IMR-90 (cell line): ENCODE results near the gene CBX6. TPM values are rescaled to one million over a fixed set of nuclear protein-coding genes. Genes with fewer than 3 reads are reported as not detected.
"Not testable (repeated sequence)": the region's sequence is repeated elsewhere in the genome, so short reads cannot be mapped to it uniquely, and the experiment has no call there.

Source experiments
- ATAC-seq: fragments of 200-7000 bp; cut with Tn5 transposase; 2 replicates; pipeline ENCODE4 v1.9.1; 2020; ENCODE audit warnings: low read depth, mild to moderate bottlenecking, moderate library complexity
- BruUV-seq: library from RNA; stranded (reverse); fragments of 400-500 nt; replicated peaks from 2 replicates; lab custom pipeline; 2021; lab: Mats Ljungman, UMichigan
- CTCF ChIA-PET: fragments of 300-600 bp; formaldehyde crosslinking; extraction: SDS; loops from one replicate; lab custom pipeline; 2021; ENCODE audit warnings: antibody characterized with exemption; lab: Yijun Ruan, JAX
- POLR2A ChIA-PET: fragments of 300-600 bp; sonication (Branson Sonifier 250); formaldehyde crosslinking; loops from one replicate; lab custom pipeline; 2022; ENCODE audit warnings: antibody characterized with exemption; ENCODE audit not compliant: unreplicated experiment; lab: Charles Lee
- DNase-seq: peaks from one replicate; pipeline ENCODE4 v3.0.0; 2013
- H2AFZ ChIP-seq: replicated peaks from 2 replicates; pipeline ENCODE3; 2013; ENCODE audit warnings: low read length, mild to moderate bottlenecking; ENCODE audit not compliant: poor library complexity
- H2AK5ac ChIP-seq: 2 replicates; pipeline ENCODE4 v1.6.1; 2013; ENCODE audit warnings: low read depth, low read length, inconsistent platforms
- H2AK9ac ChIP-seq: replicated peaks from 2 replicates; pipeline ENCODE3; 2013; ENCODE audit warnings: mild to moderate bottlenecking, low read depth, low read length, moderate library complexity; ENCODE audit not compliant: poor library complexity
- H2BK120ac ChIP-seq: 2 replicates; pipeline ENCODE4 v1.6.1; 2013; ENCODE audit warnings: low read depth, low read length, inconsistent platforms
- H2BK15ac ChIP-seq: 3 replicates; pipeline ENCODE4 v1.6.1; 2013; ENCODE audit warnings: low read depth, low read length, inconsistent platforms
- H2BK20ac ChIP-seq: 2 replicates; pipeline ENCODE4 v1.6.1; 2013; ENCODE audit warnings: low read depth, mild to moderate bottlenecking, inconsistent platforms, low read length, moderate library complexity
- H2BK5ac ChIP-seq: 2 replicates; pipeline ENCODE4 v1.6.1; 2013; ENCODE audit warnings: mild to moderate bottlenecking, low read depth, low read length, inconsistent platforms; ENCODE audit not compliant: poor library complexity, severe bottlenecking
- H3K14ac ChIP-seq: replicated peaks from 2 replicates; pipeline ENCODE4 v1.6.1; 2013; ENCODE audit warnings: low read depth, low read length, inconsistent platforms
- H3K18ac ChIP-seq: 2 replicates; pipeline ENCODE4 v1.6.1; 2013; ENCODE audit warnings: low read depth, low read length, control low read depth
- H3K23ac ChIP-seq: 2 replicates; pipeline ENCODE4 v1.6.1; 2013; ENCODE audit warnings: low read depth, low read length, inconsistent platforms
- H3K27ac ChIP-seq: 2 replicates; pipeline ENCODE4 v1.5.1; 2013; ENCODE audit warnings: mild to moderate bottlenecking, control low read depth, low read length; ENCODE audit not compliant: insufficient read depth
- H3K27me3 ChIP-seq: 2 replicates; pipeline ENCODE4 v1.6.1; 2013; ENCODE audit warnings: low read length; ENCODE audit not compliant: control insufficient read depth, insufficient read depth
- H3K36me3 ChIP-seq: 2 replicates; pipeline ENCODE4 v1.6.1; 2013; ENCODE audit warnings: low read length, mixed read lengths; ENCODE audit not compliant: control insufficient read depth, insufficient read depth
- H3K4ac ChIP-seq: 2 replicates; pipeline ENCODE4 v1.6.1; 2013; ENCODE audit warnings: low read depth, low read length, inconsistent platforms
- H3K4me1 ChIP-seq: 2 replicates; pipeline ENCODE4 v1.6.1; 2013; ENCODE audit warnings: low read length, mixed read lengths; ENCODE audit not compliant: control insufficient read depth, insufficient read depth
- H3K4me2 ChIP-seq: 2 replicates; pipeline ENCODE4 v1.6.1; 2013; ENCODE audit warnings: low read depth, mild to moderate bottlenecking, control low read depth, low read length, moderate library complexity
- H3K4me3 ChIP-seq: 2 replicates; pipeline ENCODE4 v1.5.1; 2013; ENCODE audit warnings: low read depth, mild to moderate bottlenecking, control low read depth, low read length, moderate library complexity; ENCODE audit not compliant: insufficient read depth
- H3K56ac ChIP-seq: 2 replicates; pipeline ENCODE4 v1.6.1; 2013; ENCODE audit warnings: low read length, inconsistent platforms; ENCODE audit not compliant: insufficient read depth; ENCODE audit errors: extremely low read depth
- H3K79me1 ChIP-seq, 2 experiments: 2 replicates each; pipeline ENCODE4 v1.6.1; 2013; ENCODE audit warnings: low read length in 2 of 2, inconsistent platforms in 1 of 2, low read depth in 1 of 2
- H3K9ac ChIP-seq: 2 replicates; pipeline ENCODE4 v1.6.1; 2013; ENCODE audit warnings: low read depth, low read length, control low read depth
- H3K9me1 ChIP-seq: 2 replicates; pipeline ENCODE4 v1.6.1; 2013; ENCODE audit warnings: low read length, inconsistent platforms; ENCODE audit not compliant: insufficient read depth
- H3K9me3 ChIP-seq: 2 replicates; pipeline ENCODE4 v1.6.1; 2013; ENCODE audit warnings: low read length; ENCODE audit not compliant: control insufficient read depth, insufficient read depth
- H4K20me1 ChIP-seq: 2 replicates; pipeline ENCODE4 v1.6.1; 2013; ENCODE audit warnings: low read length, inconsistent platforms; ENCODE audit not compliant: insufficient read depth
- H4K5ac ChIP-seq: 2 replicates; pipeline ENCODE4 v1.6.1; 2013; ENCODE audit warnings: mild to moderate bottlenecking, low read depth, low read length, control low read depth
- H4K8ac ChIP-seq, 2 experiments: 2 replicates each; pipeline ENCODE4 v1.6.1; 2013; ENCODE audit warnings: low read depth in 2 of 2, low read length in 2 of 2, control low read depth in 1 of 2, inconsistent platforms in 1 of 2
- H4K91ac ChIP-seq: 2 replicates; pipeline ENCODE4 v1.6.1; 2013; ENCODE audit warnings: low read depth, low read length, inconsistent platforms; ENCODE audit not compliant: insufficient read depth
- MAZ ChIP-seq: IDR thresholded peaks from 2 replicates; pipeline ENCODE4 v1.6.1; 2012; ENCODE audit warnings: low read depth, mild to moderate bottlenecking, low read length, improper control_type of control experiment, moderate library complexity, borderline replicate concordance
- SMC3 ChIP-seq: fragments of 150-350 bp; IDR thresholded peaks from 2 replicates; pipeline ENCODE4 v1.6.1; 2016; ENCODE audit warnings: low read depth, mild to moderate bottlenecking, antibody characterized with exemption, low read length, moderate library complexity
- WGBS, 2 experiments: methylation state at CpG; one replicate each; pipeline versions ENCODE4 v1.1.5 to v1.1.7; 2013; ENCODE audit warnings: missing lambda C conversion rate in 2 of 2; ENCODE audit not compliant: insufficient read length in 1 of 2; ENCODE audit errors: extremely low coverage in 2 of 2; 5-methylcytosine and 5-hydroxymethylcytosine counted together
- dilution Hi-C: fragments of 300-500 bp; cut with HindIII; formaldehyde crosslinking; loops from one replicate; pipeline ENCODE4 v1.14.3; 2018; ENCODE audit warnings: low sequenced_read_pairs; ENCODE audit not compliant: unreplicated experiment
- in situ Hi-C: fragments of 300-500 bp; cut with MboI; formaldehyde crosslinking; loops from 3 replicates; pipeline ENCODE4 v1.14.3; 2019; ENCODE audit warnings: low sequenced_read_pairs, inconsistent platforms, mixed read lengths
- intact Hi-C: fragments of 100-400 bp; cut with micrococcal nuclease; formaldehyde crosslinking; loops from 2 replicates; pipeline ENCODE4 v1.10.0; 2022
- polyA plus RNA-seq, 3 experiments: library from polyadenylated mRNA; depleted of rRNA; stranded (reverse); fragments of >200 nt; gene quantifications; 2 replicates each; pipeline ENCODE4 v1.2.3, GENCODE V29; 2012; ENCODE audit warnings: low replicate concordance in 1 of 3
- total RNA-seq: library from RNA; depleted of rRNA; stranded (reverse); fragments of >200 nt; gene quantifications from 2 replicates; pipeline ENCODE4 v1.2.3, GENCODE V29; 2012

CBX6 gene
- total and polyA plus RNA-seq, 2 of the 4 experiments (the other 2 are of a cell fraction): 15.2 to 19.0 TPM

- TF ChIP-seq SMC3: no peak
Measured at GRCh38 chr22:38859581-38860282, 12.3 kb downstream of the CBX6 start (continued).

DNA sequence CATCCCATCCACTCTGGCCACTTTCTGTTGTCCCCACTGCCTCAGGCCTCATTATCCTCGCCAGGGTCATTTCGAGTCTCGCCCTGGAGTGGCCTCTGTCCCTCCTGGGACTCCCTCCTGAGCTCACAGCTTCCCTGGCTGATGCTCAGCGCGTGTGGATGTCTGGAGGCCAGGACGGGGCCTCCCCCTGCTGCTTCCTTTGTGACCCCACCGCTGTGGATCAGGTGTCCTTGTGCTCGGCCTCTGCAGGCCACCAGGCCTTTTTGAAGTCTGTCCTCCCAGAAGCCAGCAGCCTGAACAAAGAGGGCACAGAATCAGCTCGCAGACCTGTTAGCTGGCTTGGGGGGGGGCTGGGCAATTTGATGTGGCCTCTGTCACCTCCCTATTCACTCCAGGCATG is 13.5 kb downstream of the CBX6 start:
- Histone ChIP-seq H3K9ac (no peak overlapping the region), H2AK9ac (no peak overlapping the region), H3K18ac (no peak overlapping the region), H3K9me1 (no peaks in the 10 kb centered on the region), H2BK5ac (no peak overlapping the region), H2BK120ac (no peak overlapping the region), H4K8ac (no peak overlapping the region), H3K27ac (no peak overlapping the region), H2BK15ac (no peak overlapping the region), H3K36me3 (no peaks in the 10 kb centered on the region; the same call in 1 of the 2 replicates), H3K4ac (no peak overlapping the region), H3K4me3 (no peak overlapping the region), H3K27me3 (peaks cover 6% of the 10 kb centered on the region), H4K20me1 (peaks cover 20% of the 10 kb centered on the region), H3K23ac (no peak overlapping the region), H4K91ac (no peak overlapping the region), H3K4me1 (no peaks in the 10 kb centered on the region; the same call in 1 of the 2 replicates), H3K56ac (no peak overlapping the region), H2AFZ (no peak overlapping the region), H2BK20ac (no peak overlapping the region), H4K5ac (no peak overlapping the region), H3K14ac (no peak overlapping the region), H3K9me3 (no peaks in the 10 kb centered on the region), H3K79me1 (peaks cover 0 to 9% of the 10 kb centered on the region in 2 experiments; a peak in 1 of 4 replicates), H3K4me2 (no peak overlapping the region), H2AK5ac (no peak overlapping the region)
- 33% methylated on average over 4 of the region's 9 CpGs; no CpG with 5 or more reads in 1 of the 2 experiments for WGBS, 2 experiments
- intact Hi-C loops (no loop called here), dilution Hi-C loops (no loop called here), in situ Hi-C loops (loop anchor here (25.0 kb wide), 1 partner anchor 254 kb away; no protein-coding TSS in a partner anchor)
- no TSS peak for BruUV-seq
- TF ChIP-seq MAZ: no peak
- no peak for DNase-seq
- ChIA-PET CTCF (no interaction called here), POLR2A (interaction anchor here (0.6 kb wide), 1 partner anchor 615 kb away, joined by 5 read pairs; no protein-coding TSS in a partner anchor)
- ATAC-seq: no peak

- no CpG with 5 or more reads among the region's 7 CpGs for WGBS, 2 experiments
- POLR2A ChIA-PET, H3K27ac ChIP-seq, H3K4ac ChIP-seq, DNase-seq, H3K9me1 ChIP-seq, H2BK5ac ChIP-seq, H3K4me1 ChIP-seq, H2AFZ ChIP-seq, ATAC-seq, dilution Hi-C loops, H3K23ac ChIP-seq, H3K14ac ChIP-seq, H3K56ac ChIP-seq, H3K27me3 ChIP-seq, H4K91ac ChIP-seq, H2BK20ac ChIP-seq, CTCF ChIA-PET, H3K9ac ChIP-seq, H3K9me3 ChIP-seq, H4K20me1 ChIP-seq, H2AK5ac ChIP-seq, H2BK120ac ChIP-seq, H3K79me1 ChIP-seq, H3K4me3 ChIP-seq, H3K18ac ChIP-seq, BruUV-seq, H3K4me2 ChIP-seq, H4K5ac ChIP-seq, H2BK15ac ChIP-seq, H3K36me3 ChIP-seq, H2AK9ac ChIP-seq, H4K8ac ChIP-seq: not testable (repeated sequence)
- intact Hi-C loops (loop anchor here (5.0 kb wide), 1 partner anchor 87 kb away; no protein-coding TSS in a partner anchor), in situ Hi-C loops (loop anchor here (25.0 kb wide), 1 partner anchor 258 kb away; no protein-coding TSS in a partner anchor)
Measured at GRCh38 chr22:38854476-38854875, 17.5 kb downstream of the CBX6 start.
